ENCODE measurements around the gene CSDE1. TPM values are rescaled to one million over a fixed set of nuclear protein-coding genes. Genes with fewer than 3 reads are reported as not detected.

Gene CSDE1
- total RNA-seq, 6 donors from 2014 or later = 223 to 548 (median 373) TPM

GRCh38 chr1:114723915-114724314, 33.9 kb downstream of the CSDE1 start:
- ATAC-seq (ENCODE audit: low FRiP score in 2 of 2) (no peak), DNase-seq (no peak)
- Histone ChIP-seq H3K4me1 (no peaks in the 10 kb centered on the region), H3K27ac (no peak overlapping the region), H3K36me3 (peaks cover 39 to 98% (median 80%) of the 10 kb centered on the region in 4 donors), H3K9me3 (no peaks in the 10 kb centered on the region), H3K27me3 (no peaks in the 10 kb centered on the region), H3K4me3 (no peak overlapping the region)
- TF ChIP-seq POLR2AphosphoS5 (IDR thresholded peaks at IDR 0.05) (no peak), POLR2A (IDR thresholded peaks at IDR 0.05) (no peak), CTCF (IDR thresholded peaks at IDR 0.05) (no peak), EP300 (IDR thresholded peaks at IDR 0.05) (no peak)
- 96 to 100% methylated on average over 1 of the region's 1 CpG for WGBS, 2 donors

GRCh38 chr1:114723457-114723856, 34.3 kb downstream of the CSDE1 start:
- Histone ChIP-seq H3K4me3 (no peak overlapping the region), H3K36me3 (peaks cover 44 to 98% (median 79%) of the 10 kb centered on the region in 4 donors), H3K27me3 (no peaks in the 10 kb centered on the region), H3K27ac (no peak overlapping the region), H3K9me3 (no peaks in the 10 kb centered on the region), H3K4me1 (no peaks in the 10 kb centered on the region)
- no peak for DNase-seq
- no peak for ATAC-seq (ENCODE audit: low FRiP score in 2 of 2)
- WGBS, 2 donors = 0% methylated on average over 1 of the region's 1 CpG
- no peak for TF ChIP-seq POLR2A (IDR thresholded peaks at IDR 0.05)
- TF ChIP-seq CTCF (IDR thresholded peaks at IDR 0.05) = no peak
- no peak for TF ChIP-seq POLR2AphosphoS5 (IDR thresholded peaks at IDR 0.05)
- no peak for TF ChIP-seq EP300 (IDR thresholded peaks at IDR 0.05)

GRCh38 chr1:114720492-114720891, 37.3 kb downstream of the CSDE1 start:
- ATAC-seq (ENCODE audit: low FRiP score in 2 of 2) (no peak), DNase-seq (no peak)
- Histone ChIP-seq H3K27ac (no peak overlapping the region), H3K27me3 (no peaks in the 10 kb centered on the region), H3K36me3 (peaks cover 41 to 82% (median 73%) of the 10 kb centered on the region in 4 donors), H3K4me1 (peaks cover 4 to 10% (median 5%) of the 10 kb centered on the region in 4 donors), H3K4me3 (no peak overlapping the region), H3K9me3 (no peaks in the 10 kb centered on the region)
- WGBS, 2 donors = 95% methylated on average over 4 of the region's 4 CpGs
- TF ChIP-seq CTCF (IDR thresholded peaks at IDR 0.05) = no peak
- TF ChIP-seq POLR2AphosphoS5 (IDR thresholded peaks at IDR 0.05) = no peak
- TF ChIP-seq POLR2A (IDR thresholded peaks at IDR 0.05) = no peak

- Histone ChIP-seq H3K27me3 (no peaks in the 10 kb centered on the region), H3K4me3 (no peak overlapping the region), H3K9me3 (no peaks in the 10 kb centered on the region), H3K36me3 (peaks cover 33 to 72% (median 62%) of the 10 kb centered on the region in 4 donors), H3K4me1 (peaks cover 11 to 19% (median 12%) of the 10 kb centered on the region in 4 donors), H3K27ac (no peak overlapping the region)
- 83 to 92% methylated on average over 3 of the region's 3 CpGs for WGBS, 2 donors
- DNase-seq (no peak), ATAC-seq (ENCODE audit: low FRiP score in 2 of 2) (no peak)
- TF ChIP-seq POLR2A (IDR thresholded peaks at IDR 0.05) (no peak), EP300 (IDR thresholded peaks at IDR 0.05) (no peak), CTCF (IDR thresholded peaks at IDR 0.05) (no peak)
Measured at GRCh38 chr1:114719424-114719787, 38.4 kb downstream of the CSDE1 start.

GRCh38 chr1:114718661-114719423, 38.9 kb downstream of the CSDE1 start:
- DNase-seq (no peak), ATAC-seq (ENCODE audit: low FRiP score in 2 of 2) (no peak)
- no peaks in the 10 kb centered on the region for H3K27me3 ChIP-seq
- no peaks in the 10 kb centered on the region for H3K9me3 ChIP-seq
- peaks cover 33 to 72% (median 60%) of the 10 kb centered on the region in 4 donors for H3K36me3 ChIP-seq
- no peak overlapping the region for H3K4me3 ChIP-seq
- WGBS, 2 donors = 91 to 95% methylated on average over 11 of the region's 11 CpGs
- peaks cover 11 to 19% (median 12%) of the 10 kb centered on the region in 4 donors for H3K4me1 ChIP-seq
- no peak overlapping the region for H3K27ac ChIP-seq
- no peak for TF ChIP-seq EP300 (IDR thresholded peaks at IDR 0.05)
